ENCODE results near the gene UGT3A2. TPM values are rescaled to one million over a fixed set of nuclear protein-coding genes. Genes with fewer than 3 reads are reported as not detected.

Gene UGT3A2
- polyA plus RNA-seq, 3 donors: not detected

DNA sequence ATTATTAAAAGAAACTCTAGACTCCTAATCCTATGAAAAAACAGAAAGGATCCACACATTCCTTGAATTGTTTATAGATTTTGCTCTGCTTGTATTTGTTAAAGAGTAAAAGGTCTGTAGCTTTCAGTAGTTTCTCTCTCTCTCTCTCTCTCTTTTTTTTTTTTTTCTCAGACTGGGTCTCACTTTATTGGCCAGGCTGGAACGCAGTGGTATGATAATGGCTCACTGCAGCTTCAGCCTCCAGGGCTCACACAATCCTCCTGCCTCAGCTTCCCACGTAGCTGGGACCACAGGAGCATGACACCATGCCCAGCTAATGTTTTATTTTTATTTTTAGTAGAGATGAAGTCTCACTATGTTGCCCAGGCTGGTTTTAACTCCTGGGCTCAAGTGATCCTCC lies 9.3 kb downstream of the UGT3A2 start:
- Histone ChIP-seq H3K79me2 (ENCODE audit: insufficient read depth, low read length) (no peaks in the 10 kb centered on the region), H3K4me3 (replicated peaks in 1 of 3; ENCODE audit: low read depth in 2 of 3, low read length in 3 of 3) (no peak overlapping the region), H3K4me1 (ENCODE audit: control insufficient read depth in 1 of 2, insufficient read depth in 2 of 2, low read length in 2 of 2) (no peaks in the 10 kb centered on the region), H3K4me2 (replicated peaks; ENCODE audit: extremely low read depth, low read length, poor library complexity, severe bottlenecking) (no peak overlapping the region), H3K36me3 (replicated peaks in 1 of 2; ENCODE audit: control insufficient read depth in 1 of 2, insufficient read depth in 2 of 2, low read length in 2 of 2) (no peaks in the 10 kb centered on the region), H3K9ac (ENCODE audit: insufficient read depth, low read length, poor library complexity, severe bottlenecking) (no peak overlapping the region), H3K9me3 (replicated peaks in 1 of 2; ENCODE audit: control insufficient read depth in 1 of 2, insufficient read depth in 1 of 2, low read length in 2 of 2) (no peaks in the 10 kb centered on the region), H4K20me1 (ENCODE audit: insufficient read depth, low read length) (no peaks in the 10 kb centered on the region), H3K27ac (ENCODE audit: low read depth in 1 of 2, low read length in 2 of 2) (no peak overlapping the region), H2AFZ (ENCODE audit: insufficient read depth, low read depth, low read length, poor library complexity, severe bottlenecking) (no peak overlapping the region), H3K27me3 (ENCODE audit: control insufficient read depth in 2 of 2, insufficient read depth in 2 of 2, low read length in 2 of 2) (no peaks in the 10 kb centered on the region)
- TF ChIP-seq, protein P1, sequence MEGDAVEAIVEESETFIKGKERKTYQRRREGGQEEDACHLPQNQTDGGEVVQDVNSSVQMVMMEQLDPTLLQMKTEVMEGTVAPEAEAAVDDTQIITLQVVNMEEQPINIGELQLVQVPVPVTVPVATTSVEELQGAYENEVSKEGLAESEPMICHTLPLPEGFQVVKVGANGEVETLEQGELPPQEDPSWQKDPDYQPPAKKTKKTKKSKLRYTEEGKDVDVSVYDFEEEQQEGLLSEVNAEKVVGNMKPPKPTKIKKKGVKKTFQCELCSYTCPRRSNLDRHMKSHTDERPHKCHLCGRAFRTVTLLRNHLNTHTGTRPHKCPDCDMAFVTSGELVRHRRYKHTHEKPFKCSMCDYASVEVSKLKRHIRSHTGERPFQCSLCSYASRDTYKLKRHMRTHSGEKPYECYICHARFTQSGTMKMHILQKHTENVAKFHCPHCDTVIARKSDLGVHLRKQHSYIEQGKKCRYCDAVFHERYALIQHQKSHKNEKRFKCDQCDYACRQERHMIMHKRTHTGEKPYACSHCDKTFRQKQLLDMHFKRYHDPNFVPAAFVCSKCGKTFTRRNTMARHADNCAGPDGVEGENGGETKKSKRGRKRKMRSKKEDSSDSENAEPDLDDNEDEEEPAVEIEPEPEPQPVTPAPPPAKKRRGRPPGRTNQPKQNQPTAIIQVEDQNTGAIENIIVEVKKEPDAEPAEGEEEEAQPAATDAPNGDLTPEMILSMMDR (IDR thresholded peaks at IDR 0.05): no peak
- H3K27ac Mint-ChIP-seq: no peak overlapping the region
- no CpG with 5 or more reads among the region's 2 CpGs for WGBS (ENCODE audit: insufficient coverage)
- H3K9me3 Mint-ChIP-seq: peaks cover 0 to under 1% (median 0%) of the 10 kb centered on the region in 7 donors
- H3K36me3 Mint-ChIP-seq: no peaks in the 10 kb centered on the region
- intact Hi-C loops (cut with micrococcal nuclease): no loop called here
- DNase-seq: no peak
- peaks cover 7% of the 10 kb centered on the region for H3K4me1 Mint-ChIP-seq
- peaks cover 0 to 3% (median 1%) of the 10 kb centered on the region in 3 donors for H3K27me3 Mint-ChIP-seq (ENCODE audit: low read depth in 3 of 3)
- H3K4me3 Mint-ChIP-seq: no peak overlapping the region

DNA sequence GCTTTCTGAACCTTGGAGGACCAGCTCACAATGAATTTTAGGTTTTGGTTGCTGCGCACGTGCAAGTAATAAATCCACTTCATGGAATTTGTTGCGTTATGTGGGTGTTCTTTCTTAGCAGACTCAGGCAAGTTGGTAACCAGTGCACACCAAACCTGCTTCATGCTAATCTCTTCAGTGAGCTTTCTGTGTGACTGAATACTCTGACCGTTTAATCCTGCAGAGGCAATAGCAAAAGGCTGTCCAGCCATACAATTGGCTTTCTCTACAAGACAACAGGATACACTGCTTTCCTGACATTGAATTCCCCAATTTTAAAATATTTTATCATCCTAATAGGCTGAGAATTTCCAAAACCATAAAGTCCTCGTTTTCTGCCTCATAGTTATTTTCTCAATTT lies 10.3 kb downstream of the UGT3A2 start:
- H3K27ac Mint-ChIP-seq: no peak overlapping the region
- Histone ChIP-seq H3K9ac (ENCODE audit: insufficient read depth, low read length, poor library complexity, severe bottlenecking) (no peak overlapping the region), H3K36me3 (replicated peaks in 1 of 2; ENCODE audit: control insufficient read depth in 1 of 2, insufficient read depth in 2 of 2, low read length in 2 of 2) (no peaks in the 10 kb centered on the region), H4K20me1 (ENCODE audit: insufficient read depth, low read length) (no peaks in the 10 kb centered on the region), H3K27ac (ENCODE audit: low read depth in 1 of 2, low read length in 2 of 2) (no peak overlapping the region), H3K79me2 (ENCODE audit: insufficient read depth, low read length) (no peaks in the 10 kb centered on the region), H3K9me3 (replicated peaks in 1 of 2; ENCODE audit: control insufficient read depth in 1 of 2, insufficient read depth in 1 of 2, low read length in 2 of 2) (no peaks in the 10 kb centered on the region), H2AFZ (ENCODE audit: insufficient read depth, low read depth, low read length, poor library complexity, severe bottlenecking) (no peak overlapping the region), H3K4me3 (replicated peaks in 1 of 3; ENCODE audit: low read depth in 2 of 3, low read length in 3 of 3) (no peak overlapping the region), H3K27me3 (ENCODE audit: control insufficient read depth in 2 of 2, insufficient read depth in 2 of 2, low read length in 2 of 2) (no peaks in the 10 kb centered on the region), H3K4me2 (replicated peaks; ENCODE audit: extremely low read depth, low read length, poor library complexity, severe bottlenecking) (no peak overlapping the region), H3K4me1 (ENCODE audit: control insufficient read depth in 1 of 2, insufficient read depth in 2 of 2, low read length in 2 of 2) (no peaks in the 10 kb centered on the region)
- H3K4me1 Mint-ChIP-seq: peaks cover 7% of the 10 kb centered on the region
- H3K36me3 Mint-ChIP-seq: no peaks in the 10 kb centered on the region
- 88% methylated on average over 1 of the region's 5 CpGs for WGBS (ENCODE audit: insufficient coverage)
- no peak for DNase-seq
- H3K4me3 Mint-ChIP-seq: no peak overlapping the region
- H3K9me3 Mint-ChIP-seq: no peaks in the 10 kb centered on the region
- intact Hi-C loops (cut with micrococcal nuclease): no loop called here
- peaks cover 0 to 3% (median 1%) of the 10 kb centered on the region in 3 donors for H3K27me3 Mint-ChIP-seq (ENCODE audit: low read depth in 3 of 3)
- TF ChIP-seq, protein P1 (IDR thresholded peaks at IDR 0.05): no peak
